GM21529 (cell line): ENCODE data around the gene MRPL10.

Experiments used
- ATAC-seq: cut with Tn5 transposase; IDR thresholded peaks from one replicate; pipeline ENCODE4 v1.9.1; 2021; ENCODE audit not compliant: unreplicated experiment

The MRPL10 gene

DNA sequence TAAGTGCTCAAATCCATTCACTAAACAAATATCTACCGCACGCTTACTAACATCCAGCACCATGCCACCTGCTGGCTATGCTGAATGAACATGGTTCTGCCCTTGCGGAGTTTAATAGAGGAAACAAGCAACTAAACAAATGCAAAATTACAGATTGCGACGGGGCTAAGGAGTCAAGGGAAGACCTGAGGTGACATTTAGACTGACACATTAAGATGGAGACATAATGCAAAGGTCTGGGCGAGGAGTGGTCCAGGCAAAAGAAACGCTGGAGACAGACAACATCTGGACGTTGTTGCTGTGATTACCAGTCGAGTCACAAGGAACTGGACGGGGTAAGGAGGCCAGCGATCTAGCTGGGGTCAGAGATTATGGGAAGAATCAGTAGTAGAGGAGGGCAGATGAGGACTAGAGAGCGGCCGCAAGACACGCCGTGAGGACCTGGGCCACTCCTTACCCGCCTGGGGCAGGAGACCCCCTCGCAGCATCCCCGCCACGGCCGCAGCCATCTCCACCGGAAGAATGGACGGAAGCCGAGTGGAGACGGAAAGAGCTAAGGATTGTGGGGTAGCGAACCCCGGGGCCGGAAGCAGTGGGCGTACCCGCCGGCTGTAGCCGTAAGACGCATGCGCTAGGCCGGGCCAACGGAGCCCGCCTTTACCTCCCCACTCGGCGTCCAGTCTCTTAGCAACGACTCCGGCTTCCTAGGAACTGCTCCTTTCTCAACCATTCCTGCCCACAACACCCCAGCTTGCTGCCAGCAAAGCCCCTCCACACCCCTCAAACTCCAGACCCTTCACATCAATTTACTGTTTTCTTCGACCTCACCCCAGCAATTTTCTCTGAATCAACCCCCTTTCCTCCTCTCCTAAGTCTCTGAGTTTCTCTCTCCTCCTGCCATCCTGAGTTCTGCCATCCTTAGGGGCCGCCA, at the start of gene MRPL10, which contains the start of gene LRRC46:
Gene MRPL10, minus strand, starts transcription at position 539 of the 931 bp plus-strand sequence. Its CDS starts 30 bp downstream, at position 509.
Gene LRRC46, plus strand, starts transcription at position 668 of the 931 bp plus-strand sequence. CDS start 320 bp downstream, outside the sequence.
- peak; percentile 84 for ATAC-seq

DNA sequence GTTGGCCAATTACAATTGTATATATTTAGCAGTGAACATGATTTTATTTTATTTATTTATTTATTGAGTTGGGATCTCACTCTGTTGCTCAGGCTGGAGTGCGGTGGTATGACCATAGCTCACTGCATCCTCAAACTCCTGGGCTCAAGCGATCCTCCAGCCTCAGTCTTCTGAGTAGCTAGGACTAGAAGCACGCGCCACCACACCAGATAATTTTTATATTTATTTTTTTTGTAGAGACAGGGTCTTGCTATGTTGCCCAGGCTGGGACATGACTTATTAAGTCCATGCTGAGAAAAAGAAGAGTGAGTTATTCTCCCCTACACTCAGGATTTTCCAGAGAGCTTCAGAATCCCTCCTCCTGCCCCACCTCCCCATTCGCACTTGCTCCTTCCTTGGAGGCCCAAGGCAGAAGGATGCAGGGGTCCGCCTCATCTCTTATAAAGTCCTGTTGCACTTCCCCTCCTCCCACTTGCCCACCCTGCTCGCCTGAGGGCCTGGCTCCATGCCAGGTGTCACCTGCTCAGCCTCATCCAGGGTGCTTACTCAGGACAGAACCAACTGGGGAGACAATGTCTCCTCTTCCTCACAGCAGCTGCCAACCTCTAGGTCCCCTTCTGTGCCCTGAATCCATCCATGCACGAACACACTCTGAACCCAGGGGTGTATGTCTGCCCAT, 48.6 kb upstream of the MRPL10 start:
- ATAC-seq: no peak

DNA sequence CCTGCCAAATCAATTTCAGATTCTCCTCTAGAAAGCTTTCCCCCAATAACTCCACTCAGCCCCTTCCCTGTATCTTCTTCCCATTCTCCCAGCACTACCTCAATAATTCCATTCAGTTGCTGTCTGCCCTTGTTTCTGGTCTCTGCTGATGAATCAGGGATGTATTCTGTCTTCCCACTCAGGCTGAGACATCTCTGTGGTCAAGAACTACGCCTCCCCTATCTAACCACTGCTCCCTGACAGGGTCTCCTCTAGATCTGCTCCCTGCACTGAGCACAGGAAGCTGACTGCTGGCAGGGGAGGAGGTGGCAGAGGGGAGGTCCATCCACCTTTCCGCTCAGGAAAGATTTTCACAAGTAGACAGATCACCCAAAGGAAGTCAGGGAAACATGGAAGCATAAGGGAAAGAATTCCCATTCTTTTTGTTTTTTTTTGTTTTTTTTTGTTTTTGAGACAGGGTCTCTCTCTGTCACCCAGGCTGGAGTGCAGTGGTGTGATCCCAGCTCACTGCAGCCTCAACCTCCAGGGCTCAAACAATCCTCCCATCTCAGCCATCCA, 47.8 kb upstream of the MRPL10 start:
- no peak for ATAC-seq

DNA sequence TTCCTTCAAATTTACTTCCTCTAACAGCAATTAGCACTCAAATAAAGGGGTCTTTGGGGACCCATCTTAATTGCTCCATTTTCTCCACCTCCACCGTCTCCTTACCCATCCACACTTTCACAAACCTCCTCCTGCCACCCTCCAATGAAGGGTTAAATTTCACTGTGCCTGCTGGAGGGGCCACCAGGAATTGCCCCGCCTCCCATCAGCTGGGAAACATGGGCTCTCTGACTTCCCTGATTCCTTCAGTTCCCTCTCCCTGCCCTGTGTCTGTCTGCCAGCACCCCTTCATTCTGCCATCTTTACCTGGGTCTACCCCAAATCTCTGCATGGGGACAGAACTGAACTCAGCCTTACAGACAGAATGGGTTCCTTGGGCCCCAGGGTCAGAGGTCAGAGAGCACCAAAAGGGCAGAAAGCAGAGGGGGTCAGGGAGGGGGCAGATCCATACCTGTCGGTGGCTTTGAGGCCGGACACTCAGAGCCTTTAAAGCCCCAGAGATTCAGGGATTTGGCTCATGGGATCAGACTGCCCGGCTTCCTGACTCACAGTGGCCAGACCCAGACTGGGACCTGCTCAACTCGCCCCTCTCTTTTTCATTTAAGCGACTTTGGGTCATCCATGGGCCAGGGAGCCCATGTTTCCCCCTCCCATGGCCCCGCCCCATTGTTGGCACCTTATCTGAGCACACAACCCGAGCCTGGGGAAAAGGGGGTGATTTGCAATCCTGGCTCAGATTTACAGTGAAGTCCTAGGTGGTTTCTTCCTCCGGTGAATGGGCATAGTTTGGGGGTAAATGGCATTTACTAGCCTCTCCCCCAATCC, 47.1 kb upstream of the MRPL10 start:
- ATAC-seq: no peak

DNA sequence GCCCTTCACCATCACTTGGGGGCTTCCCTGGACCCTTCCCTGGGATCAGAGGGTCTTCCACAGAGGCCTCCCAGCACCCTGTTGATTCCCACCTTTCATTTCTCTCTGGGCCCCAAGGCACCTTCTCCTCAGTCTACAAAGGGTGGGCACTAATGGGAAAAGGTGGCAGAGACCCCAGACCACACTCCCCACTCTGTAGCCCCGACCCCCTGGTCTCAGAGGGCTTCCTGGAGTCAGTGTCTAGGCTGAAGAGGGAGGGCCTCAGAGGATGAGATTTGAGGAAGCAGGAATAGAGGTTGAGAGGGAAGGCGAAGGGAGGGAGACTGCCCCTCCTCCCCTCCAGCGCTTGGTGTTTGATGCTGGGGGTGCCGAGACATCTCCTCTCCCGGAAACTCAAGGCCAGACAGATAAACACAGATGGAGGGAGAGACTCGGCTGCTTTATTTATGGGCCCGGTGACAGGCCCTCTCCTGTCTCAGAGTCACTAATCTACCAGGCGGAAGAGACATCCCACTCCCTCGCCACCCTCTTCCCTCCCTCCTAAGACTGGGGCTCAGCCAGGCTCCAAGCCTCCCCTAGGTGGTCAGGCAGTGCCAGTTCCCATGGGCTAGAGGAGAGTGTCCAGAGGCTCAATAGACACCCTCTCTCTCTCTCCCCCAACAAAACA, 46.2 kb upstream of the MRPL10 start:
- no peak for ATAC-seq

DNA sequence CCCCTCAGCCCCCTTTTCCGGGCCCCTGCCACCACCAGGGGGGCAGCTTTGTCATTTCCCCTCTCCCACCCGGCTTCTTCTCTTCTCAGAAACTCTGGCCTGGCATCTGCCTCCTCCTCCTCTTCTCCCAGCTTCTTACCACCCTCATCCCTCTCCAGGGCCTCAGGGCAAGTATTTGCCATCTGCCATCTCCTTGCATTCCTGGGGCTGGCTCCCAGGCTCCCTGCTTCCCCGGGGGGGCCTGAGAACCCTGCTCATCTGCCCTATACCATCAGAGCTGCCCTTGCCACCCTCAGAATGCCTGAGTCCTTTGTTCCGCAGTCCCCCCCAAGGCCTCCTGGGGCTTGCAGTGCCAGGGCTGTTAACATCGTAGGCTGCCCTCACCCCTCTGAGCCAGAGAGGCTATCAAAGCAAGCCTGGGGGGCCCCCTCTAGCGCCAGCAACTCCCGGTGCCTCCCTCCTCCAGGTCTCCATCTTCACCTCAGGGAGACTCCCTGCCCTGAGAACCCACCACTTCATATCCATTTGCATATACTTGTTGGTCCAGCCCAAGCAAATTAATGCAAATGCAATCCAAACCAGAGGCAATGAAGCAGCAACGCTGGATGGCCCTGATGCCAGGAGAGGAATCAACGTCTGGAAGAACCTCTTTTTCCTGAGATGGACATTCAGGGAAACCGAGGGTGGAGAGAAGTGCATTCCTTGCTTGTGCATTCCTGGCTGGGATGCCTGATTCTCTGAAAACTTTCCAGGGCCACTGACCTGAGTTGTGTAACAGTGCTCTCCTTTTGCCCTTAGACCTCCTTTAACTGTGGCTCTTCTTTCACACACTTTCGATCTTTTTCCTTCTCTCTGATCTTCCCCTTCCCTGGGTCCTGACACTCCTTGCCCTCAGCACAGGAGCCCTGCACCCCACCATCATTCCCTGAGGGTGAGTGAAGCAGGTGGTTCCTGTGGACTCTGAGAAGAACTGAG, 44.0 kb upstream of the MRPL10 start:
- ATAC-seq: no peak

DNA sequence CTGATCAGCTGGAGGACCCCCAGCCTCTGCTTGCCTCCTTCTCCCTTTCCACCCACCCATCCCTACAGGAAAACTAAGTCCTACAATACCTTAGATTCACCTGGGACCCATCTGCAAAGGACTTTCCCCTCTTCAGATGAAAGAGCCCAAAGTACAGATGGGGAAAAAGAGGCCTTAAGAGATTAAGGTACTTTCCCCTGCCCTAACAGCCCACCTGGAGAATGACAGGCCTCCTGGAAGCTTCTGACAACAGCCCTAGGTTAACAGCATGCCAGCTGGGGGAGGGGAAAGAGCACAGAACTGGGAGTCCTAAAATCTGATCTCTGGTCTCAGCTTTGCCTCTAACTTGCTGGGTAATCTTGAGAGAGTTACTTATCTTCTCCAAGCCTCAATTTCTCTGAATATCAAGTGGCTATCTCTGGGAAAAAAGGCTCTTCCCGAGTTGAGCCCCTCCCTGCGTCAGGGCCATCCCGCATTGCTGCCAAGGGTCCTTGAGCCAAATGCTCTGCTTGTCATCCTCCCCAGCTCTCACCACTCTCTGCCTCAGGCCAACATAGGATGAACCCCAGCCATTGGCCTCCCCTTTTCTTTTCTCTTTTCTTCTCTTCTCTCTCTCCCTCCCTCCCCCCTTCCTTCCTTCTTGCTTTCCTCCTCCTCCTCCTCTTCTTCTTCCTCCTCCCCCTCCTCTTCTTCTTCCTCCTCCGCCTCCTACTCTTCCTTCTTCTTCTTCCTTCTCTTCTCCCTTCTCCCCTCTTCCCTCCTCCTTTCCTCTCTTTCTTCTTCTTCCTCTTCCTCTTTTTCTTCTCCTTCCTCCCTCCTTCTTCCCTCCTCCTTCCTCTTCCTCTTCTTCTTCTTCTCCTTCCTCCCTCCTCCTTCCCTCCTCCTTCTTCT, 42.1 kb upstream of the MRPL10 start:
- no peak for ATAC-seq

DNA sequence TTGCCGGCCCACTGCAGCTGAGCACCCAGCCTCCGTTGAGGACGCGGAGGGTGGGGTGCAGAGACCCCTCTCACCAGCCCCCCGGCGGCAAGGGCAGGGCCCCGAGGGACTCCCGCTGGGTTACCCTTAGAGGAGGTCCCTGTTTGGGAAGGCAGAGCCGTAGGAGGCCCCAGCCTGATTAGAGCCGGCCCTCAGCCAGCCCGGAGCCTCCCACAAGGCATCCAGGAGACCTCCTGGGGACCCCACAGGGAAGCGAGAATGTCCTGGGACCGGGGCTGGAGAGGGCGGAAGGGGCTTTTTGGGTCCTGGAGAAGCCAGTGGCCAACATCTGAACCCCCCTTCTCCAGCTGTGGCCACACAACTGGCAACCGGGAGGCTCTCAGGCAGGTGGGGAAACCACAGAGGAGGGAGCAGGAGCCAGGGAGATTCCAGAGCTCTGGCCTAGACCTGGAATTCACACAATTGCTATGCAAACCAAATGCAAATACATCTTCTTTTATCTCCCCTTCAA, 41.4 kb upstream of the MRPL10 start:
- no peak for ATAC-seq

GRCh38 chr17:47872019-47872650, 40.8 kb upstream of the MRPL10 start:
- ATAC-seq: no peak

DNA sequence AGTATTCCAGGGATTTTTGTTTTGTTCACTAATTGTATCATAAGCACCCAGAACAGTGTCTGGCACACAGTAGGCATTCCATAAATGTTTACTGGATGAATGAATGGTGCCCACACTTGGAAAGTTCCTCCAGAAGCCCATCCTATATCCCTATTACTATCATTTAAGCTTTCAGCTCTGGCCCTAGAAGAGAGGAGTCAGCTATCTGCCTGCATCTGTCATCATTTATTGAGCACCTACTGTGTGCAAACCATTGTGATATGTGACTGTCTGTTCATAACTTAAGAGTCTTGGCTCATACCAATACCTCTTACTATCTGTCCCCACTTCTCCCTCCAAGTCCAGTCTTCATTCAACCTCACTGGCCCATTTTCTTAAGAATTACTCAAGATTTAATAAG, 39.7 kb upstream of the MRPL10 start:
- ATAC-seq: no peak

GRCh38 chr17:47870056-47870455, 38.7 kb upstream of the MRPL10 start:
- ATAC-seq: no peak

- ATAC-seq: no peak
These were observed 37.8 kb upstream of the MRPL10 start for GRCh38 chr17:47869114-47869513.

DNA sequence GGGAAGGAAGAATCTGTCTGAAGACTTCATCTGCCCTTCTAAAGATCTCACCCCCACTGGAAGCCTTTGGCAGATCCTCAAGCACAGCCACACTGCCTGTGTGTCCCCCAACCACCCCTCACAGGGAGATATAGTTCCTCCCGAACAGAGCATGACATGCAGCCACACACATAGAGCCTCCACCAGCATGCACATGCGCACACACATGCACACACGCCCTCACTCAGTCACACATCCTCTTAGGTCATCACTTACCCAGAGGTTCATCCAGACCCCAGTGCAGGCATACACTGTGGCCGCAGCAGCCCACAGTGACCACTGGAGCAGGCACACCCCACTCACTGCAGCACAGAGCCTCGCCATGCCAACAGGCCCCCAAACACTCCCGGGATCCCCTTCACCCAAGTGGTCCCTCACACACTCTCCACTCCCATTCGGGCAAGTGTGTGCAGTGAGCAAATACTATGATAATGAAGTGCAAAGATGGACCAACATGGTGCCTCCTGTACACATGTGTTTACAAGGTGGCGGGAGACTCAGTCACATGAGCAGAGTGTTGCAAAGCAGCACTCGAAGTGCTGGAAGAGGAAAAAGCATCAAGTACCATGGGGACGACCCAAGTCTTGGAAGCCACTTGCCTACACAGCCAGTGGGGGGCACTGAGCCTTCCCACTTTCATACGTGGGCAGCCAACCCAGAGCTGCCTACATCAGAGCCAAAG, 36.6 kb upstream of the MRPL10 start:
- ATAC-seq: no peak

- no peak for ATAC-seq
These were observed 35.6 kb upstream of the MRPL10 start for GRCh38 chr17:47866941-47867340.

DNA sequence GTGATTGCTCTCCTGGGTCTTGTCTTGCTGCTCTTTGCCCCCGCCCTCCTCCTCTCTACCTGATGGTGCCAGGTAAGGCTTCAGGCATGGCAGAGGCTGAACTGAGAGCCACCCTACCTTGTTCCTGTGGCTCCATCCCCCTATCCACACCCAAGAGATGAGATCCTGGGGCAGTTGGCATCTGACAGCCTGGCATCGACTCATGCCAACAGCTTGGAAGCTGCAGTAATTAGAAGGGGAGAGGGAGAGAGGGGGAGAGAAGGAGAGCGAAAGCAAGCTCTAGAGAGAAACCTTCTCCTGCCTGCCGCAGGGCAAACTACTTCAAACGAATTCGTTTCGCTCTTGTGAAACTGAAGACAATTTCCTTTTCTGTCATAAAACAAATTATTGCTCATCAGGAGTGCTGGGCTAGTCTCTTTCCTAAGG, 33.5 kb upstream of the MRPL10 start:
- ATAC-seq: no peak

- ATAC-seq: no peak
These were observed 31.5 kb upstream of the MRPL10 start for GRCh38 chr17:47862621-47863440.
